HG03159 (cell line): ENCODE results near the gene FAM236C.
A peak's percentile ranks its signal among the peaks of the same experiment; 100 is the strongest.
"Not testable (repeated sequence)": the region's sequence is repeated elsewhere in the genome, so short reads cannot be mapped to it uniquely, and the experiment has no call there.

Source experiments
- ATAC-seq: cut with Tn5 transposase; IDR thresholded peaks from one replicate; pipeline ENCODE4 v1.9.1; 2021; ENCODE audit warnings: mild to moderate bottlenecking, moderate library complexity; ENCODE audit not compliant: unreplicated experiment

FAM236C gene

GRCh38 chrX:72912315-72912714, at the start of gene FAM236C:
TSS of gene FAM236C (plus strand) at chrX:72912615. CDS start at chrX:72912715, 100 bp downstream.
- not testable (repeated sequence) for ATAC-seq

GRCh38 chrX:72882898-72883297, 29.5 kb upstream of the FAM236C start:
- not testable (repeated sequence) for ATAC-seq

GRCh38 chrX:72889740-72890139, 22.7 kb upstream of the FAM236C start:
- not testable (repeated sequence) for ATAC-seq

- ATAC-seq: not testable (repeated sequence)
Measured at GRCh38 chrX:72916096-72916495, 3.7 kb downstream of the FAM236C start.

GRCh38 chrX:72932283-72932682, 19.9 kb downstream of the FAM236C start:
- ATAC-seq: not testable (repeated sequence)

GRCh38 chrX:72936455-72936854, 24.0 kb downstream of the FAM236C start:
- not testable (repeated sequence) for ATAC-seq

- not testable (repeated sequence) for ATAC-seq
Measured at GRCh38 chrX:72936882-72937455, 24.6 kb downstream of the FAM236C start.

- ATAC-seq: not testable (repeated sequence)
Measured at GRCh38 chrX:72937906-72938305, 25.5 kb downstream of the FAM236C start, which contains the start of gene FAM236A. TSS of gene FAM236A (plus strand) at chrX:72938206. CDS start at chrX:72938263, 57 bp downstream.

- ATAC-seq: not testable (repeated sequence)
Measured at GRCh38 chrX:72942272-72942671, 29.9 kb downstream of the FAM236C start.

GRCh38 chrX:72943035-72943818, 30.8 kb downstream of the FAM236C start:
- ATAC-seq: peak; percentile 59

GRCh38 chrX:72943819-72944169, 31.4 kb downstream of the FAM236C start, which contains the start of gene DMRTC1:
TSS of gene DMRTC1 (minus strand) at chrX:72943837. CDS start at chrX:72875694, 68,143 bp downstream.
- peak; percentile 88 for ATAC-seq

- not testable (repeated sequence) for ATAC-seq
Measured at GRCh38 chrX:72959971-72960370, 47.6 kb downstream of the FAM236C start.
